Panc1 (cell line): ENCODE data around the gene POU3F1. TPM values are rescaled to one million over a fixed set of nuclear protein-coding genes. Genes with fewer than 3 reads are reported as not detected.

Experiments used
- ATAC-seq: fragments of 200-7000 bp; cut with Tn5 transposase; 2 replicates; pipeline ENCODE4 v1.9.1; 2020; ENCODE audit warnings: mild to moderate bottlenecking, moderate library complexity
- BruUV-seq: library from RNA; stranded (reverse); fragments of 400-500 nt; replicated peaks from 2 replicates; lab custom pipeline; 2021; lab: Mats Ljungman, UMichigan
- CTCF ChIA-PET: fragments of 300-600 bp; sonication (Branson Sonifier 250); formaldehyde crosslinking; loops from one replicate; lab custom pipeline; 2022; ENCODE audit warnings: antibody characterized with exemption; lab: Charles Lee
- POLR2A ChIA-PET: fragments of 300-600 bp; sonication (Branson Sonifier 250); formaldehyde crosslinking; loops from one replicate; lab custom pipeline; 2022; ENCODE audit warnings: antibody characterized with exemption; lab: Charles Lee
- DNase-seq: peaks from one replicate; pipeline ENCODE4 v3.0.0-alpha.2; 2010; ENCODE audit warnings: low read depth, low spot score
- H3K27ac ChIP-seq: 2 replicates; pipeline ENCODE4 v1.5.1; 2011; ENCODE audit warnings: mild to moderate bottlenecking, low read length, inconsistent platforms
- H3K27me3 ChIP-seq: fragments of 200-500 bp; sonication (Bioruptor generic); 2 replicates; pipeline ENCODE4 v1.6.0; 2014; ENCODE audit warnings: low read length, inconsistent platforms; ENCODE audit not compliant: control insufficient read depth, insufficient read depth
- H3K36me3 ChIP-seq: fragments of 200-500 bp; sonication (Bioruptor generic); 2 replicates; pipeline ENCODE4 v1.5.1; 2014; ENCODE audit warnings: inconsistent platforms, mild to moderate bottlenecking, low read length, moderate library complexity; ENCODE audit not compliant: control insufficient read depth, insufficient read depth
- H3K4me1 ChIP-seq: 2 replicates; pipeline ENCODE4 v1.5.1; 2011; ENCODE audit warnings: inconsistent platforms, mild to moderate bottlenecking, low read length, moderate library complexity; ENCODE audit not compliant: control insufficient read depth, insufficient read depth
- H3K4me3 ChIP-seq, 2 experiments: 2 replicates each; pipeline ENCODE4 v1.5.1; 2011 to 2012; ENCODE audit warnings: low read depth in 2 of 2, low read length in 2 of 2, mild to moderate bottlenecking in 2 of 2, inconsistent platforms in 1 of 2, moderate library complexity in 1 of 2
- H3K9me3 ChIP-seq: fragments of 200-500 bp; sonication (Bioruptor generic); 2 replicates; pipeline ENCODE4 v1.5.1; 2014; ENCODE audit warnings: low read depth, mild to moderate bottlenecking, inconsistent platforms, low read length, moderate library complexity; ENCODE audit not compliant: control insufficient read depth, insufficient read depth
- CTCF ChIP-seq: fragments of 450-650 bp; IDR thresholded peaks from 2 replicates; pipeline ENCODE4 v1.5.1; 2017; ENCODE audit warnings: mild to moderate bottlenecking
- POLR2AphosphoS5 ChIP-seq: IDR thresholded peaks from 2 replicates; pipeline ENCODE4 v1.6.1; 2012; ENCODE audit warnings: mild to moderate bottlenecking, low read depth, low read length, moderate library complexity
- REST ChIP-seq, 2 experiments: IDR thresholded peaks; 2 replicates each; pipeline ENCODE4 v1.6.1; 2011 to 2012; ENCODE audit warnings: low read depth in 2 of 2, control low read depth in 1 of 2, low read length in 1 of 2, mild to moderate bottlenecking in 1 of 2, moderate library complexity in 1 of 2; ENCODE audit not compliant: insufficient read depth in 1 of 2
- SIN3A ChIP-seq: IDR thresholded peaks from 2 replicates; pipeline ENCODE4 v1.6.1; 2012; ENCODE audit warnings: low read depth, mild to moderate bottlenecking, low read length, moderate library complexity, borderline replicate concordance; ENCODE audit not compliant: insufficient read depth
- TCF7L2 ChIP-seq: IDR thresholded peaks from 2 replicates; pipeline ENCODE4 v1.6.1; 2011; ENCODE audit warnings: mild to moderate bottlenecking, low read depth, low read length, inconsistent platforms
- in situ Hi-C: cut with HindIII; loops from 2 replicates; pipeline ENCODE4 v1.10.0; 2016; ENCODE audit warnings: low sequenced_read_pairs, low pct_unique_long_range_greater_than_20kb
- intact Hi-C: fragments of 100-400 bp; cut with micrococcal nuclease; formaldehyde crosslinking; loops from one replicate; pipeline ENCODE4 v1.10.0; 2022; ENCODE audit not compliant: unreplicated experiment
- total RNA-seq: library from RNA; stranded (reverse); gene quantifications from one replicate; pipeline ENCODE4 v1.2.1, GENCODE V29; 2021; ENCODE audit not compliant: unreplicated experiment

Gene POU3F1
- total RNA-seq, 1 experiment from 2014 or later = 0.08 TPM

- CTCF ChIA-PET = no interaction called here
- in situ Hi-C loops (no loop called here), intact Hi-C loops (no loop called here)
- Histone ChIP-seq H3K4me3 (no peak overlapping the region), H3K27me3 (no peaks in the 10 kb centered on the region), H3K36me3 (no peaks in the 10 kb centered on the region), H3K27ac (no peak overlapping the region), H3K9me3 (no peaks in the 10 kb centered on the region), H3K4me1 (no peaks in the 10 kb centered on the region)
- TF ChIP-seq CTCF (no peak), POLR2AphosphoS5 (no peak), SIN3A (no peak), REST (IDR thresholded peaks at IDR 0.05; ENCODE audit: insufficient read depth in 1 of 2, low read depth in 2 of 2, low read length in 1 of 2) (no peak), TCF7L2 (no peak)
- no TSS peak for BruUV-seq
- DNase-seq = no peak
- POLR2A ChIA-PET = no interaction called here
- ATAC-seq = no peak
Observed at GRCh38 chr1:38060498-38060897, 13.9 kb upstream of the POU3F1 start.

GRCh38 chr1:38059635-38060250 is 13.2 kb upstream of the POU3F1 start:
- Histone ChIP-seq H3K27ac (no peak overlapping the region), H3K27me3 (no peaks in the 10 kb centered on the region), H3K4me1 (no peaks in the 10 kb centered on the region), H3K9me3 (no peaks in the 10 kb centered on the region), H3K4me3 (no peak overlapping the region), H3K36me3 (no peaks in the 10 kb centered on the region)
- CTCF ChIA-PET = no interaction called here
- intact Hi-C loops (no loop called here), in situ Hi-C loops (no loop called here)
- BruUV-seq = no TSS peak
- no peak for TF ChIP-seq REST (IDR thresholded peaks at IDR 0.05; ENCODE audit: insufficient read depth in 1 of 2, low read depth in 2 of 2, low read length in 1 of 2)
- no peak for TF ChIP-seq CTCF
- TF ChIP-seq SIN3A = no peak
- TF ChIP-seq POLR2AphosphoS5 = no peak
- DNase-seq = no peak
- POLR2A ChIA-PET = no interaction called here
- no peak for ATAC-seq
